IPS DF 19.7 (cell line): Measurements from ENCODE around the gene AP4B1.
A peak's percentile ranks its signal among the peaks of the same experiment; 100 is the strongest.
"Not testable (repeated sequence)": the region's sequence is repeated elsewhere in the genome, so short reads cannot be mapped to it uniquely, and the experiment has no call there.

Experiments
- DNase-seq: peaks from one replicate; pipeline ENCODE4 v3.0.0-alpha.2; 2013; ENCODE audit warnings: low read depth, low spot score

AP4B1 gene

GRCh38 chr1:113904674-113905434, at the start of gene AP4B1, which contains the start of gene DCLRE1B:
Gene AP4B1 (minus strand): TSS chr1:113904799. CDS start chr1:113904717, 82 bp downstream.
Gene DCLRE1B (plus strand): TSS chr1:113905326. CDS start chr1:113905587, 261 bp downstream.
- DNase-seq = peak; percentile 98

- no peak for DNase-seq
Observed at GRCh38 chr1:113951719-113952118, 47.1 kb upstream of the AP4B1 start.

- no peak for DNase-seq
Observed at GRCh38 chr1:113950908-113951307, 46.3 kb upstream of the AP4B1 start.

GRCh38 chr1:113949007-113949406, 44.4 kb upstream of the AP4B1 start:
- no peak for DNase-seq

GRCh38 chr1:113948151-113948550, 43.6 kb upstream of the AP4B1 start:
- not testable (repeated sequence) for DNase-seq

- DNase-seq = no peak
Observed at GRCh38 chr1:113947388-113948107, 42.9 kb upstream of the AP4B1 start.

- no peak for DNase-seq
Observed at GRCh38 chr1:113946678-113947387, 42.2 kb upstream of the AP4B1 start.

GRCh38 chr1:113946112-113946511, 41.5 kb upstream of the AP4B1 start:
- DNase-seq = no peak

- DNase-seq = no peak
Observed at GRCh38 chr1:113945329-113945728, 40.7 kb upstream of the AP4B1 start.

- no peak for DNase-seq
Observed at GRCh38 chr1:113943028-113943811, 38.6 kb upstream of the AP4B1 start.

GRCh38 chr1:113942527-113942926, 37.9 kb upstream of the AP4B1 start:
- no peak for DNase-seq

- DNase-seq = no peak
Observed at GRCh38 chr1:113941245-113941559, 36.6 kb upstream of the AP4B1 start.

GRCh38 chr1:113940365-113941244, 36.0 kb upstream of the AP4B1 start:
- DNase-seq = no peak

- no peak for DNase-seq
Observed at GRCh38 chr1:113938192-113938591, 33.6 kb upstream of the AP4B1 start.

GRCh38 chr1:113937146-113937545, 32.5 kb upstream of the AP4B1 start:
- DNase-seq = no peak

- no peak for DNase-seq
Observed at GRCh38 chr1:113935970-113936369, 31.4 kb upstream of the AP4B1 start.

- DNase-seq = no peak
Observed at GRCh38 chr1:113935176-113935575, 30.6 kb upstream of the AP4B1 start.

- DNase-seq = no peak
Observed at GRCh38 chr1:113934511-113935055, 30.0 kb upstream of the AP4B1 start.

GRCh38 chr1:113934006-113934405, 29.4 kb upstream of the AP4B1 start:
- no peak for DNase-seq

- no peak for DNase-seq
Observed at GRCh38 chr1:113931451-113931851, 26.9 kb upstream of the AP4B1 start.
